ENCODE measurements around the gene PPA1. TPM values are rescaled to one million over a fixed set of nuclear protein-coding genes. Genes with fewer than 3 reads are reported as not detected.
"Not testable (repeated sequence)": the region's sequence is repeated elsewhere in the genome, so short reads cannot be mapped to it uniquely, and the experiment has no call there.

The PPA1 gene
- total and polyA plus RNA-seq, 7 donors = 51.2 to 273 (median 99.5) TPM

DNA sequence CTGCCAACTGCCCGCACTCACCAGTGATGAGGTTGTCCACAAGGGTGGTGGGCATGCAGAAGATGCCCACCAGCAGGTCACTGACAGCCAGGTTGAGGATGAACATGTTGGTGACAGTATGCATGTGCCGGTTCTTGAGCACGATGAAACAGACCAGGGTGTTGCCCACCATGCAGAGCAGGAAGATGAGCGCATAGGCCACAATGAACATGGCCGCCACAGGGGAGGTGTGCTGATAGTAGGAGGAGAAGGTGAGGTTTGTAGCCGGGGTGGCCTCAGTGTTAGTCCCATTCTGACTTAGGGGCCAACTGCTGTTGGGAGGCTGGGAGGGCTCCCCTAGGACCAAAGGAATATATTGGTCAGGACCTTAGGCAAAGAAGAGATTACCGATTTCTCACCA lies 32.8 kb upstream of the PPA1 start:
- intact Hi-C loops (cut with DNase I) = no loop called here
- peaks cover 0 to 3% (median 0%) of the 10 kb centered on the region in 3 donors for H3K27me3 ChIP-seq
- H3K36me3 ChIP-seq = no peaks in the 10 kb centered on the region
- 96% methylated on average over 7 of the region's 7 CpGs for WGBS, 2 donors
- H3K27ac ChIP-seq = no peak overlapping the region
- no peak for DNase-seq
- H3K9me3 ChIP-seq = no peaks in the 10 kb centered on the region
- H3K4me1 ChIP-seq = peaks cover 0 to 5% (median 0%) of the 10 kb centered on the region in 4 donors
- no peak overlapping the region for H3K4me3 ChIP-seq
- TF ChIP-seq POLR2AphosphoS5 (IDR thresholded peaks at IDR 0.05) (no peak), POLR2A (IDR thresholded peaks at IDR 0.05) (no peak), EP300 (IDR thresholded peaks at IDR 0.05) (no peak)
- TF ChIP-seq, protein P1, sequence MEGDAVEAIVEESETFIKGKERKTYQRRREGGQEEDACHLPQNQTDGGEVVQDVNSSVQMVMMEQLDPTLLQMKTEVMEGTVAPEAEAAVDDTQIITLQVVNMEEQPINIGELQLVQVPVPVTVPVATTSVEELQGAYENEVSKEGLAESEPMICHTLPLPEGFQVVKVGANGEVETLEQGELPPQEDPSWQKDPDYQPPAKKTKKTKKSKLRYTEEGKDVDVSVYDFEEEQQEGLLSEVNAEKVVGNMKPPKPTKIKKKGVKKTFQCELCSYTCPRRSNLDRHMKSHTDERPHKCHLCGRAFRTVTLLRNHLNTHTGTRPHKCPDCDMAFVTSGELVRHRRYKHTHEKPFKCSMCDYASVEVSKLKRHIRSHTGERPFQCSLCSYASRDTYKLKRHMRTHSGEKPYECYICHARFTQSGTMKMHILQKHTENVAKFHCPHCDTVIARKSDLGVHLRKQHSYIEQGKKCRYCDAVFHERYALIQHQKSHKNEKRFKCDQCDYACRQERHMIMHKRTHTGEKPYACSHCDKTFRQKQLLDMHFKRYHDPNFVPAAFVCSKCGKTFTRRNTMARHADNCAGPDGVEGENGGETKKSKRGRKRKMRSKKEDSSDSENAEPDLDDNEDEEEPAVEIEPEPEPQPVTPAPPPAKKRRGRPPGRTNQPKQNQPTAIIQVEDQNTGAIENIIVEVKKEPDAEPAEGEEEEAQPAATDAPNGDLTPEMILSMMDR (IDR thresholded peaks at IDR 0.05) = no peak

DNA sequence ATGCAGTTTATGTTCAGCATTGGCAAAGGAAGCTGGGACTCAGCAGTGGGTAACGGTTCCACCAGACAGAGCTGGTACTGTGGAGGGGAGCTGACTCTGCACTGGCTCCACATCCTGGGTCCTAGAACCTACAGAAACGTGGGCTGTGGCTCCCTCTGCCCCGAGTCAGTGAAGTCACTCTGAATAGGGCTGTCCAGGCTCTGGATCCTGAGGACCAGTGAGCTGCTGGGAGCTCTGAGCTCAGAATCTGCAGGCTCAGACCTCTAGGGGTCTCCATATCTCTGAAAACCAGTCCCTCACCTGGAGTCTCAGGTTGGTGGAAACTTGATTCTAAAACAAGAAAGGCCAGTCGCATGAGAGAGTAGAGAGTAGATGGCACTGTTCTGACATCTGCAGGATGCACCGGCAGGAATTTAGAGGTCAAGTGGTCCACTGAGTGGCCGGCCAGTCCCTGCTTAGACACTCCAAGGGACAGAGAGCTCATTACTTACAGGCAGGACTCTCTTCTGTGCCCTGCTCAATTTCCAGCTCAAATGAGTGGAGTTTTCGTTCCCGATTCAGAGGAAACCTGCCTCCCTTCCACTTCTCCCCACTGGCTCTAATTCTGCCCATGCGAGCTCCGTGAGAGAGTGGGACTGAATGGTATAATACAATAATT lies 31.9 kb upstream of the PPA1 start:
- H3K27ac ChIP-seq = no peak overlapping the region
- H3K9me3 ChIP-seq = no peaks in the 10 kb centered on the region
- H3K27me3 ChIP-seq = peaks cover 0 to 3% (median 0%) of the 10 kb centered on the region in 3 donors
- intact Hi-C loops (cut with DNase I) = no loop called here
- no peaks in the 10 kb centered on the region for H3K36me3 ChIP-seq
- H3K4me1 ChIP-seq = peaks cover 0 to 5% (median 0%) of the 10 kb centered on the region in 4 donors
- WGBS, 2 donors = 54 to 55% methylated on average over 10 of the region's 10 CpGs
- no peak for TF ChIP-seq POLR2AphosphoS5 (IDR thresholded peaks at IDR 0.05)
- no peak for DNase-seq
- H3K4me3 ChIP-seq = no peak overlapping the region

DNA sequence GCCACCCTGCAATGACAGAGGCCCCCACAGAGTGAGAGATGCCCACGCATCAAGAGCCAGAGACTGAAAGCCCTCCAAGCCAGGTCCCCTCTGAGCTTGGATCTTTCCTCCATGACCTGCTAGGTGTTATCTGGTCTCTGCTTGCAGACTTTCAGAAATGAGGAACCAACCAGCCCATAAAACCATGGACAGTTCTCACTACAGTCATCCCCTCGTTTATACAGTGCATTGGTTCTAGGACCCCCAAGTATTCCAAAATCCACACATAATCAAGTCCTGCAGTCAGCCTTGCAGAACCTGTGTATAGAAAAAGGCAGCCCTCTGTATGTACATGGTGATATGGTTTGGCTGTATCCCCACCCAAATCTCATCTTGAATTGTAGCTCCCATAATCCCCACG lies 27.5 kb upstream of the PPA1 start:
- DNase-seq = no peak
- WGBS, 2 donors = 77 to 94% methylated on average over 3 of the region's 3 CpGs
- intact Hi-C loops (cut with DNase I) = no loop called here

DNA sequence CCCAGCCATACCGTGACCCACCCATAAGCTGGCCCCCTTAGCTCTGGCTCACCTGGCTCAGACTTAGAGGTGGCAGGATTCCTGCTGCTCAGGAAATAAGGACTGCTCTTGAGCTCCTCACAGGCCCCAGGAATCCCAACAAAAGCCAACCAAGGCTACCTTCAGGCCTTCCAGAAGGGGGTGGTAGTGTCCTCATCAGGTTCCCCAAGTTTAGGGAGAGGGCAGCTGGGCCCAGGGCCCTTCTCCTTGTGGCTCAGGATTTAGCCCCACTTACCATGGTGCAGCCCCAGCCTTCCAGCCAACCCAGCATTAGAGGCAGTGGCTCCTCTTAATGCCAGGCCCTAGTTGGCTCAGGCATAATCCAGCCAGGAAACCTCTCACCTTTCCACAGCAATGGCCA lies 27.0 kb upstream of the PPA1 start:
- no peak for TF ChIP-seq EP300 (IDR thresholded peaks at IDR 0.05)
- TF ChIP-seq POLR2AphosphoS5 (IDR thresholded peaks at IDR 0.05) = no peak

More for the DNA sequence above, 27.5 kb upstream of the PPA1 start:
- H3K4me3 ChIP-seq = no peak overlapping the region
- H3K27me3 ChIP-seq = peaks cover 0 to 14% (median 6%) of the 10 kb centered on the region in 3 donors
- H3K4me1 ChIP-seq = peaks cover 0 to under 1% (median 0%) of the 10 kb centered on the region in 4 donors
- no peaks in the 10 kb centered on the region for H3K36me3 ChIP-seq
- no peaks in the 10 kb centered on the region for H3K9me3 ChIP-seq
- no peak overlapping the region for H3K27ac ChIP-seq
- TF ChIP-seq EP300 (IDR thresholded peaks at IDR 0.05) (no peak), POLR2AphosphoS5 (IDR thresholded peaks at IDR 0.05) (no peak), POLR2A (IDR thresholded peaks at IDR 0.05) (no peak)
- TF ChIP-seq, protein P1 (IDR thresholded peaks at IDR 0.05) = no peak

DNA sequence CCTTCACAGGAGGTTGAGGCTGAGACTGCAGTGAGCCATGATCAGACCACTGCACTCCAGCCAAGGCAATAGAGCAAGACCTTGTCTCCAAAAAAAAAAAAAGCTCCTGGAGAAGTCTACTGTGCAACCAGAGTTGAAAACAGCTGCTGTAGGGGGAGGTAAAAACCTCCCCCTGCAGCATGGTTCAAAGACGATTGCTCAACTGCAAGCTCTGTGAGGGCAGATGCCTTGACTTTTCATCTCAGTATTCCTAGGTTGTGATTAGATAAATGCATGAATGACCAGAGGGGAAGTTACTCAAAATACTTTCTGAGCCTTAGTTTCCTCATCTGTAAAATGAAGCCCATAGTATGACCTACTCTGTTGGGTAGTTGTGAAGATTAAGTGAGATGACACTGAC lies 25.0 kb upstream of the PPA1 start:
- no peak for DNase-seq
- peaks cover 10 to 36% (median 17%) of the 10 kb centered on the region in 3 donors for H3K27me3 ChIP-seq
- H3K27ac ChIP-seq = no peak overlapping the region
- TF ChIP-seq EP300 (IDR thresholded peaks at IDR 0.05) = no peak
- no peak for TF ChIP-seq POLR2A (IDR thresholded peaks at IDR 0.05)
- TF ChIP-seq POLR2AphosphoS5 (IDR thresholded peaks at IDR 0.05) = no peak
- TF ChIP-seq, protein P1 (IDR thresholded peaks at IDR 0.05) = no peak
- intact Hi-C loops (cut with DNase I) = no loop called here
- no peaks in the 10 kb centered on the region for H3K9me3 ChIP-seq
- no peak overlapping the region for H3K4me3 ChIP-seq
- H3K4me1 ChIP-seq = peaks cover 0 to 10% (median 8%) of the 10 kb centered on the region in 4 donors
- no peaks in the 10 kb centered on the region for H3K36me3 ChIP-seq
- 83 to 90% methylated on average over 1 of the region's 1 CpG for WGBS, 2 donors

More for the DNA sequence above, 27.0 kb upstream of the PPA1 start:
- H3K4me1 ChIP-seq = peaks cover 0 to 5% (median 4%) of the 10 kb centered on the region in 4 donors
- intact Hi-C loops (cut with DNase I) = no loop called here
- no peaks in the 10 kb centered on the region for H3K9me3 ChIP-seq
- WGBS, 2 donors = 91 to 94% methylated on average over 1 of the region's 1 CpG
- H3K36me3 ChIP-seq = no peaks in the 10 kb centered on the region
- DNase-seq = no peak
- peaks cover 4 to 19% (median 11%) of the 10 kb centered on the region in 3 donors for H3K27me3 ChIP-seq
- no peak overlapping the region for H3K27ac ChIP-seq
- H3K4me3 ChIP-seq = no peak overlapping the region

DNA sequence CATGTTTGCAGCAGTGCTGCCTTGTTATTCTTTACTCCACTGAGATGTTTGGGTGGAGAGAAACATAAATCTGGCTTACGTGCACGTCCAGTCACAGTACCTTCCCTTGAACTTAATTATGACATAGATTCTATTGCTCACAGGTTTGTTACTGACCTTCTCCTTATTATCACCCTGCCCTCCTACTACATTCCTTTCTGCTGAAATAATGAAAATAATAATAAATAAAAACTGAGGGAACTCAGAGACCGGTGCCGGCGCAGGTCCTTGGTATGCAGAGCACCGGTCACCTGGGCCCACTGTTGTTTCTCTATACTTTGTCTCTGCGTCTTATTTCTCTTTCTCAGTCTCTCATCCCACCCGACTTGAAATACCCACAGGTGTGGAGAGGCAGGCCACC lies 24.6 kb upstream of the PPA1 start:
- H3K4me1 ChIP-seq; H3K9me3 ChIP-seq; H3K4me3 ChIP-seq; DNase-seq; H3K27ac ChIP-seq; H3K36me3 ChIP-seq; intact Hi-C loops (cut with DNase I): not testable (repeated sequence)
- H3K27me3 ChIP-seq = peaks cover 10 to 39% (median 17%) of the 10 kb centered on the region in 3 donors
- 90% methylated on average over 8 of the region's 8 CpGs for WGBS, 2 donors

Data from sigmoid colon (tissue), 7 donors.